ENCODE measurements around the gene GNPTAB. TPM values are rescaled to one million over a fixed set of nuclear protein-coding genes. Genes with fewer than 3 reads are reported as not detected.

The GNPTAB gene
- total RNA-seq, 1 experiment from 2014 or later = 21.0 TPM

DNA sequence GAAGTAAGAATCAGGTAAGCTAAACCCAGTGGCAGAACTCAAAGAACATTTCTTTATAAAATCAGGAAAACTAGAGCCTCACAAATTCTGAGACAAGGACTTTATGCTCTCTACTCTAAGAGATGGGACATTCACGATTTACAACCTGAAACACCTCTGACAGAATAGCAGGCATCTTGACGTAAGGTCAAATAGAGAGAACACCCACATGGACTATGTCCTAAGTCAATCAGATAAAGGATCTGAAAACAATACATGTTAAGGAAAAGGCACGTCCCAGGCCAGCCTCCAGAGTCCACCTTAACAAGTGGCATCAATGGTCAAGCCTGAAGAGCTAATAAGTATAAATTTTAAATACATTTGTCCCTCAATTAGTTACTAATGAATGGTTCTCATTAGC lies 51.6 kb downstream of the GNPTAB start:
- no TSS peak for BruUV-seq (replicated peaks)
- no peaks in the 10 kb centered on the region for H3K9me3 ChIP-seq (ENCODE audit: low read length)
- H3K4me2 ChIP-seq (ENCODE audit: low read length) = no peak overlapping the region
- H2AFZ ChIP-seq (ENCODE audit: low read length) = no peak overlapping the region
- H3K4me3 ChIP-seq (ENCODE audit: low read length) = no peak overlapping the region
- no peaks in the 10 kb centered on the region for H3F3A ChIP-seq (ENCODE audit: low read length, unreplicated experiment)
- intact Hi-C loops (cut with micrococcal nuclease) = loop anchor here (10.0 kb wide), 2 partner anchors 706 to 1036 kb away; partner anchors contain the start of gene IGF1
- ChIA-PET CTCF (no interaction called here), POLR2A (ENCODE audit: unreplicated experiment) (no interaction called here)
- H3K27me3 ChIP-seq (ENCODE audit: low read length) = no peaks in the 10 kb centered on the region
- H3K9ac ChIP-seq (ENCODE audit: low read length) = no peak overlapping the region
- no peak for TF ChIP-seq EZH2 (IDR thresholded peaks at IDR 0.05; ENCODE audit: low read length, unreplicated experiment)
- TF ChIP-seq EZH2phosphoT487 (IDR thresholded peaks at IDR 0.05; ENCODE audit: borderline replicate concordance, low read length) = no peak
- TF ChIP-seq, protein P1, sequence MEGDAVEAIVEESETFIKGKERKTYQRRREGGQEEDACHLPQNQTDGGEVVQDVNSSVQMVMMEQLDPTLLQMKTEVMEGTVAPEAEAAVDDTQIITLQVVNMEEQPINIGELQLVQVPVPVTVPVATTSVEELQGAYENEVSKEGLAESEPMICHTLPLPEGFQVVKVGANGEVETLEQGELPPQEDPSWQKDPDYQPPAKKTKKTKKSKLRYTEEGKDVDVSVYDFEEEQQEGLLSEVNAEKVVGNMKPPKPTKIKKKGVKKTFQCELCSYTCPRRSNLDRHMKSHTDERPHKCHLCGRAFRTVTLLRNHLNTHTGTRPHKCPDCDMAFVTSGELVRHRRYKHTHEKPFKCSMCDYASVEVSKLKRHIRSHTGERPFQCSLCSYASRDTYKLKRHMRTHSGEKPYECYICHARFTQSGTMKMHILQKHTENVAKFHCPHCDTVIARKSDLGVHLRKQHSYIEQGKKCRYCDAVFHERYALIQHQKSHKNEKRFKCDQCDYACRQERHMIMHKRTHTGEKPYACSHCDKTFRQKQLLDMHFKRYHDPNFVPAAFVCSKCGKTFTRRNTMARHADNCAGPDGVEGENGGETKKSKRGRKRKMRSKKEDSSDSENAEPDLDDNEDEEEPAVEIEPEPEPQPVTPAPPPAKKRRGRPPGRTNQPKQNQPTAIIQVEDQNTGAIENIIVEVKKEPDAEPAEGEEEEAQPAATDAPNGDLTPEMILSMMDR (conservative IDR thresholded peaks at IDR 0.05; ENCODE audit: low read depth, low read length) = no peak
- no peaks in the 10 kb centered on the region for H3K9me2 ChIP-seq (replicated peaks; ENCODE audit: low read length)
- DNase-seq (no peak), ATAC-seq (no peak)
- no peaks in the 10 kb centered on the region; the same call in 1 of the 2 replicates for H3K4me1 ChIP-seq (ENCODE audit: insufficient read depth, low read length)
- no peaks in the 10 kb centered on the region for H3K79me2 ChIP-seq (ENCODE audit: low read length)
- no peak overlapping the region for H3K27ac ChIP-seq (ENCODE audit: low read length)
- H3K36me3 ChIP-seq (ENCODE audit: low read depth, low read length) = no peaks in the 10 kb centered on the region
- no peaks in the 10 kb centered on the region for H4K20me1 ChIP-seq (ENCODE audit: low read length)

DNA sequence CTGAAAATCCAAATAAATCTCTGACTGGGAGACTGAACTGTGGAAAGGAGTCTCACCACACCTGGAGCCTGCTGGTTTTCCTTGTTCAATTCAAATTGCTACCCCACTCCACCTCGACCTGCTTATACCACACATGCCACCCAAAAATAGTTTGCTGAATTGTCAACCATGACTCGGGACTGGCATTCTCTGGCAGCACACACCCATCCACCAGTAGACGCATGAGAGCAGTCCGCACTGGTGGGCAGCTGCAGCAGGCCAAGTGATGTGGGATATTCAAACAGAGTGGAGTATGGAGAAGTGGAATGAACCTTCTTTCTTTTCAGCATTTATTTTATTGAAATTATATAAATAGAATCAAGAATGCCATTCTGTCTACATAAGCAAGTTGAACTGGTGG lies 52.8 kb downstream of the GNPTAB start:
- Histone ChIP-seq H3K9ac (ENCODE audit: low read length) (no peak overlapping the region), H3K27me3 (ENCODE audit: low read length) (no peaks in the 10 kb centered on the region), H3F3A (ENCODE audit: low read length, unreplicated experiment) (no peaks in the 10 kb centered on the region), H3K4me1 (ENCODE audit: insufficient read depth, low read length) (no peaks in the 10 kb centered on the region; the same call in 1 of the 2 replicates), H3K36me3 (ENCODE audit: low read depth, low read length) (no peaks in the 10 kb centered on the region), H3K4me3 (ENCODE audit: low read length) (no peak overlapping the region), H3K27ac (ENCODE audit: low read length) (no peak overlapping the region), H2AFZ (ENCODE audit: low read length) (no peak overlapping the region), H3K9me2 (replicated peaks; ENCODE audit: low read length) (no peaks in the 10 kb centered on the region), H3K79me2 (ENCODE audit: low read length) (no peaks in the 10 kb centered on the region), H3K9me3 (ENCODE audit: low read length) (no peaks in the 10 kb centered on the region), H3K4me2 (ENCODE audit: low read length) (no peak overlapping the region), H4K20me1 (ENCODE audit: low read length) (no peaks in the 10 kb centered on the region)
- intact Hi-C loops (cut with micrococcal nuclease) = loop anchor here (10.0 kb wide), 2 partner anchors 707 to 1037 kb away; partner anchors contain the start of gene IGF1
- no peak for TF ChIP-seq EZH2 (IDR thresholded peaks at IDR 0.05; ENCODE audit: low read length, unreplicated experiment)
- TF ChIP-seq, protein P1 (conservative IDR thresholded peaks at IDR 0.05; ENCODE audit: low read depth, low read length) = no peak
- no peak for TF ChIP-seq EZH2phosphoT487 (IDR thresholded peaks at IDR 0.05; ENCODE audit: borderline replicate concordance, low read length)
- no peak for DNase-seq
- CTCF ChIA-PET = no interaction called here
- no TSS peak for BruUV-seq (replicated peaks)
- POLR2A ChIA-PET (ENCODE audit: unreplicated experiment) = no interaction called here
- no peak for ATAC-seq

DNA sequence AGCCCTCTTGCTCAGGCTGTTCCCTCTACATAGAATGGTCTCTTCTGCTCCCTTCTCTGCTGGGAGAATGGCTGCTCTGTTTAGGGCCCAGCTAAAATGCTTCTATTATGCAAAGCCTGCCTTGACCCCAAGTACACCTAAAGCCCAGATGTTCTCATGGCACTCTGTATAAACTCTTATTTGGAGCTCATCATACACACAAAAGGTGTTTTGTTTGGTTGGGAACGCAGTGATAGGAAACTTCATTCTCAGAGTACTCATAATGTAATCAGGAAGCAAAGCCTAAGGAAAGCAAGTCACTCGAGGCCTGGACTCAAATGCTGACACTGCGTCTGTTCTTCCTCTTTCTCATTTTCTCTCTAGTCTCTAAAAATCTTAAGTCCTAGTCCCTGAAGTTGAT lies 53.3 kb downstream of the GNPTAB start:
- Histone ChIP-seq H3K9me3 (ENCODE audit: low read length) (no peaks in the 10 kb centered on the region), H3K9ac (ENCODE audit: low read length) (no peak overlapping the region), H3K4me3 (ENCODE audit: low read length) (no peak overlapping the region), H3K27ac (ENCODE audit: low read length) (no peak overlapping the region), H3K36me3 (ENCODE audit: low read depth, low read length) (no peaks in the 10 kb centered on the region), H3F3A (ENCODE audit: low read length, unreplicated experiment) (no peaks in the 10 kb centered on the region), H2AFZ (ENCODE audit: low read length) (no peak overlapping the region), H3K4me1 (ENCODE audit: insufficient read depth, low read length) (no peaks in the 10 kb centered on the region; the same call in 1 of the 2 replicates), H3K27me3 (ENCODE audit: low read length) (no peaks in the 10 kb centered on the region), H3K9me2 (replicated peaks; ENCODE audit: low read length) (no peaks in the 10 kb centered on the region), H3K4me2 (ENCODE audit: low read length) (no peak overlapping the region), H3K79me2 (ENCODE audit: low read length) (no peaks in the 10 kb centered on the region), H4K20me1 (ENCODE audit: low read length) (no peaks in the 10 kb centered on the region)
- ChIA-PET POLR2A (ENCODE audit: unreplicated experiment) (no interaction called here), CTCF (no interaction called here)
- DNase-seq = no peak
- TF ChIP-seq, protein P1 (conservative IDR thresholded peaks at IDR 0.05; ENCODE audit: low read depth, low read length) = no peak
- TF ChIP-seq EZH2phosphoT487 (IDR thresholded peaks at IDR 0.05; ENCODE audit: borderline replicate concordance, low read length) (no peak), EZH2 (IDR thresholded peaks at IDR 0.05; ENCODE audit: low read length, unreplicated experiment) (no peak)
- intact Hi-C loops (cut with micrococcal nuclease) = loop anchor here (10.0 kb wide), 2 partner anchors 707 to 1037 kb away; partner anchors contain the start of gene IGF1
- no peak for ATAC-seq
- no TSS peak for BruUV-seq (replicated peaks)

All from PC-3 (cell line).